GM18519 (cell line): Measurements from ENCODE around the gene UBL5.
A peak's percentile ranks its signal among the peaks of the same experiment; 100 is the strongest.
"Not testable (repeated sequence)": the region's sequence is repeated elsewhere in the genome, so short reads cannot be mapped to it uniquely, and the experiment has no call there.

Source experiments
- ATAC-seq: cut with Tn5 transposase; IDR thresholded peaks from one replicate; pipeline ENCODE4 v1.9.1; 2021; ENCODE audit warnings: mild to moderate bottlenecking, moderate library complexity; ENCODE audit not compliant: unreplicated experiment, low FRiP score

Gene UBL5

GRCh38 chr19:9827289-9828238 lies at the start of gene UBL5:
UBL5 (plus strand) TSS chr19:9827918; CDS start chr19:9828338, 420 bp downstream.
- ATAC-seq, result peak; percentile 72

GRCh38 chr19:9782338-9782737 lies 45.4 kb upstream of the UBL5 start:
- no peak for ATAC-seq

GRCh38 chr19:9784163-9784496 lies 43.6 kb upstream of the UBL5 start:
- not testable (repeated sequence) for ATAC-seq

GRCh38 chr19:9785367-9786331 lies 42.1 kb upstream of the UBL5 start:
- peak; percentile 58 for ATAC-seq

- ATAC-seq, result no peak
These were observed 41.4 kb upstream of the UBL5 start for GRCh38 chr19:9786342-9786741.

GRCh38 chr19:9786819-9787218 lies 40.9 kb upstream of the UBL5 start:
- ATAC-seq, result no peak

- ATAC-seq, result not testable (repeated sequence)
These were observed 39.1 kb upstream of the UBL5 start for GRCh38 chr19:9788604-9789003.

GRCh38 chr19:9789066-9789465 lies 38.7 kb upstream of the UBL5 start:
- ATAC-seq, result no peak

GRCh38 chr19:9789579-9789978 lies 38.1 kb upstream of the UBL5 start:
- ATAC-seq, result not testable (repeated sequence)

GRCh38 chr19:9791073-9791367 lies 36.7 kb upstream of the UBL5 start:
- not testable (repeated sequence) for ATAC-seq

GRCh38 chr19:9791552-9792205 lies 36.0 kb upstream of the UBL5 start:
- ATAC-seq, result no peak

GRCh38 chr19:9792206-9793070 lies 35.3 kb upstream of the UBL5 start:
- no peak for ATAC-seq

- ATAC-seq, result no peak
These were observed 34.6 kb upstream of the UBL5 start for GRCh38 chr19:9793071-9793591.

- ATAC-seq, result no peak
These were observed 31.5 kb upstream of the UBL5 start for GRCh38 chr19:9796113-9796773.

GRCh38 chr19:9797871-9798270 lies 29.8 kb upstream of the UBL5 start:
- ATAC-seq, result no peak

GRCh38 chr19:9799162-9799561 lies 28.6 kb upstream of the UBL5 start:
- no peak for ATAC-seq

- ATAC-seq, result no peak
These were observed 25.7 kb upstream of the UBL5 start for GRCh38 chr19:9801976-9802375.

GRCh38 chr19:9806803-9807202 lies 20.9 kb upstream of the UBL5 start:
- ATAC-seq, result no peak
